ENCODE data around the gene OR2B6.

GRCh38 chr6:27962506-27962905 is 5.5 kb downstream of the OR2B6 start:
- TF ChIP-seq ZC3H11A (IDR thresholded peaks at IDR 0.05) (no peak), RAD21 (conservative IDR thresholded peaks at IDR 0.05 in 1 of 2, IDR thresholded peaks at IDR 0.05 in 1 of 2) (no peak), JUN (IDR thresholded peaks at IDR 0.05) (no peak), REST (IDR thresholded peaks at IDR 0.05) (no peak), RNF2 (IDR thresholded peaks at IDR 0.05; ENCODE audit: borderline replicate concordance, low read depth) (no peak), EP300 (IDR thresholded peaks at IDR 0.05) (no peak), HOXA7 (CRISPR knock-in tag; IDR thresholded peaks at IDR 0.05) (no peak), KDM5A (IDR thresholded peaks at IDR 0.05) (no peak), MAFK (IDR thresholded peaks at IDR 0.05; ENCODE audit: partially characterized antibody) (no peak), POLR2AphosphoS2 (conservative IDR thresholded peaks at IDR 0.05; ENCODE audit: low read length) (no peak), CHD2 (IDR thresholded peaks at IDR 0.05; ENCODE audit: low read length, partially characterized antibody) (no peak)
- TF ChIP-seq, protein P1, sequence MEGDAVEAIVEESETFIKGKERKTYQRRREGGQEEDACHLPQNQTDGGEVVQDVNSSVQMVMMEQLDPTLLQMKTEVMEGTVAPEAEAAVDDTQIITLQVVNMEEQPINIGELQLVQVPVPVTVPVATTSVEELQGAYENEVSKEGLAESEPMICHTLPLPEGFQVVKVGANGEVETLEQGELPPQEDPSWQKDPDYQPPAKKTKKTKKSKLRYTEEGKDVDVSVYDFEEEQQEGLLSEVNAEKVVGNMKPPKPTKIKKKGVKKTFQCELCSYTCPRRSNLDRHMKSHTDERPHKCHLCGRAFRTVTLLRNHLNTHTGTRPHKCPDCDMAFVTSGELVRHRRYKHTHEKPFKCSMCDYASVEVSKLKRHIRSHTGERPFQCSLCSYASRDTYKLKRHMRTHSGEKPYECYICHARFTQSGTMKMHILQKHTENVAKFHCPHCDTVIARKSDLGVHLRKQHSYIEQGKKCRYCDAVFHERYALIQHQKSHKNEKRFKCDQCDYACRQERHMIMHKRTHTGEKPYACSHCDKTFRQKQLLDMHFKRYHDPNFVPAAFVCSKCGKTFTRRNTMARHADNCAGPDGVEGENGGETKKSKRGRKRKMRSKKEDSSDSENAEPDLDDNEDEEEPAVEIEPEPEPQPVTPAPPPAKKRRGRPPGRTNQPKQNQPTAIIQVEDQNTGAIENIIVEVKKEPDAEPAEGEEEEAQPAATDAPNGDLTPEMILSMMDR (IDR thresholded peaks at IDR 0.05), result no peak

All from A549 (cell line).